Measurements from ENCODE around the gene FBXW4.
"Not testable (repeated sequence)": the region's sequence is repeated elsewhere in the genome, so short reads cannot be mapped to it uniquely, and the experiment has no call there.

FBXW4 gene

DNA sequence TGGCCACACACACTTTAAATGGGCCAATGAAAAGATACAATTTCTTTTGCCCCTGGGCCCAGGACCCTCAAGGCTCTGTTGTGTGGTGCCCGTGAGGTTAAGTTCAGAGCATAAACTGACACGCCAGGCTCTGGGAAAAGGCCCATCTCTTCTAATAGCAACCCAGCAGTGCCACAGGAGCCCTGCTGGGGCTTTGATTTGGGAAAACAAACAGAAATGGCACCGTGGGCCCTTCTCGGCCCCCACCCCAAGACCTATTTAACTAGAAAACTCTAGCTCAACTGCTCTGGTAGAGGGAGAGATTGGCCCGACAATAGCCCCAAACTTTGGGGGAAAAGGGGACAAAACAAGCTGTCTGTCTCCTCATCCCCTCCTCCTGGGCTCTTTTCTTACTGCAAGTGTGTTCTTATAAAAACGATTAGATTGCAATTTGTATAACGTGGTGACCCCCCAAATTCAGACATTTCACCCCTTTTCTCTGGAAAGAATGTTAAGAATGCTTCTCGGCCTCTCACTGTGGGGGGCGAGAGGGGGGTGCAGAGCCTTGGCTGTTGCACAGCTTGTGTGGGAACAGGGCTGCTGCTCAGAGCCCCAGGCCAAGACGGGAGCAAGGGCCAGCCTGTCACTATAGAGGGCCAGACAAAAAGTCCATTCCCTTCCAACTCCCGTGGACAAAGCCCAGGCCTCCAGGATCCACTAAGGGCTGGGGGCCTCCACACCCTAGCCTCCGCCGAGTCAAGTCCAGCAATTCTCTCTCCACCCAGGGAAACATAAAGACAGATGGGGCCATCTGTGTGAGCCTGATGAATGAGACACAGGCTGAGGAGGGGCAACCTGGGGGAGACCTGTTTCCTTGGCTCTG, 80.1 kb downstream of the FBXW4 start:
- DNase-seq: no peak

DNA sequence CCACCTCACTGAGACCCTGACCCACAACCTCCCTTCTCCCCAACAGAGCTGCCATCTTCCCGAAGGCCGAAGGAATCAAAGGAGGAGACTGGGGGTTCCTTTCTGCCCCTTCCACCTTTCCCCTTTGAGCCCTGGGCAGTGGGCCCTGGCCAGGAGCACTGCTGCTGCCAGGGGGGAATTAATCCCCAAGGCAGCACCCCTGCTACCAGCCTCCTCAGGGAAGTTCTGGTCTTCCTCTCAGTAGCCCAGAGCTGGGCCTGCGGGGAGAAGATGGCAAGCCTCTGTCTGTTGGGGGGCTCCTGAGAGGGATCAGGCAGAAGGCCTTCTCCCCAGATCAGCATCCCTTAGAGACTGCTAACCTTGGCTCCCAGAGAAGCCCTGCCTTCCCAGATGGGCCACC, 81.3 kb downstream of the FBXW4 start:
- no peak for DNase-seq

GRCh38 chr10:101612872-101613271, 82.1 kb downstream of the FBXW4 start:
- DNase-seq: no peak

DNA sequence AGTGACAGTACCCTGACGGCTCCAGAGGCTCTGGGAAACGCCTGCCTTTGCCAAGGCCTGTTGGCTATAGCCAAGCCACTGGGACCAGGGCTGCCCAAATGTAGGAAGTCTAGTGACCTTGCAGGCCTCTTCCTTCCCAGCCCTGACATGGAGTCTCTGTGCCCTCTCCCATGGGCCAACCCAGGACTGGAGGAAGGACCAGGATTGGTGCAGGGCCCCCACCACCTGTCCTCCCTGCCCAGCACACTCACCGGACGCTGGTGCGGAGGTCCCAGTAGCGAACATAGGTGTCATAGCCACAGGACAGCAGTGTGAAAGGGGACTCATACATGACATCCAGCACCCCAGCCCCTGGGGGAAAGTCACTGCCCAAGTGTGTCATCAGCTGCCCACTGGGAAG, 82.9 kb downstream of the FBXW4 start:
- no peak for DNase-seq

DNA sequence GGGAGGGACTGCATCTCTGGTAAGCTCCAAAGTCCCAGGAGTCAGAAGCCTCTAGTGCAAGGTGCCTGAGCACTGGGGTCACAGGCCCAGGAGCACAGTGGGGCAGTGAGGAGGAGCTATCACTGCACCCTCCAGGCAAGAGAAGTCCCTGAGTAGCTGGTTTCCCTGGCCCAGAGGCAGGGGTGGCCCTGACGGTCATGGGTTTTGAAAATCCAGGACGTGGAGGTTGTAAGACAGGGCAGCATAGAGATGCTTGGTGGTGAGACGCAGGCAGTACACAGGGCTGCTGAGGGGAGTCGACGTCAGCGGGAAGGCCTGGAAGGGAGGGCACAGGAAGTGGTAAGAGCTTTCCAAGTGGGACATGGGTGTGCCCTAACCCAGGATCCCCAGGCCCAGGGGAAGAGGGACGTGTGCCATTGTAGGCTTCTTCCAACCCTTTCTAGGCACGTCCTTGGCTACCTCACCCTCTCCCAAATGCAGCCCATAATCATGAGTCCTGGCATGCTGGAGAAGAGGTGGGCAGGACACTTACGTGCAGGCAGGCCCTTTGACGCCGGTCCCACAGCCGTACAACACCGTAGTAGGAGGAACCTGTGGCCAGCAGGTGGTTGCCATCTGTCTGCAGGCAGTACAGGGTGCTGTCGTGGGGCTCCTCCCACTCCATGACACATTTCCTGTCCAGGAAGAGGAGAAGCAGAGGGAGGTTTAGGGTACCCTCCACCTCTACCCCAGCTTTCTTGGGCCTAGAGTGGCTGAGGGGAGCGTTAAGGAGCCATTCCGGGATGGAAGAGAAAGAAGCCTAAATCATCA, 83.7 kb downstream of the FBXW4 start:
- no peak for DNase-seq

GRCh38 chr10:101609481-101609880, 85.5 kb downstream of the FBXW4 start:
- no peak for DNase-seq

DNA sequence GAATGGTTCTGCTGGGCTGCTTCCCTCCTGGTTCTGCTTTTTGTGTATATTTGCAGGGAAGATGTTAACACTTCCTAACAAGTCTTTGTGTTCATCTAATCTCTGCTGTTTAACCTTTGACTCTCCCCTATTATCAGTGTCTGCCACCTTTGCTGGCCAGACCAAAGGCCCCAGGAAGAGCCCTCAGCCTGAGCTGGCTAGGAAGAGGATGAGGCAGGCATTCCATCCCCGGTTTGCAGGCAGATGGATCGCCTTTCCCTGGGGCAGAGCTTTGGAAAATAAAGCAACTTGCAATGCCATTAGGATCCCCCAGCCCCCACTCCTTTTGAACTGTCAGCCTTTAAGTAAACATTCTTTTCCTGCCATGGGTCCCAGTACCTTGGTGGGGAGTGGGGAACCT, 87.8 kb downstream of the FBXW4 start:
- no peak for DNase-seq

- peak; percentile 33 to 55 for DNase-seq
These were observed 92.1 kb downstream of the FBXW4 start for GRCh38 chr10:101602761-101603398.

GRCh38 chr10:101601541-101601940, 93.4 kb downstream of the FBXW4 start:
- DNase-seq: no peak

- DNase-seq: no peak
These were observed 97.7 kb downstream of the FBXW4 start for GRCh38 chr10:101597091-101597900.

GRCh38 chr10:101595591-101596433, 99.2 kb downstream of the FBXW4 start:
- no peak for DNase-seq

DNA sequence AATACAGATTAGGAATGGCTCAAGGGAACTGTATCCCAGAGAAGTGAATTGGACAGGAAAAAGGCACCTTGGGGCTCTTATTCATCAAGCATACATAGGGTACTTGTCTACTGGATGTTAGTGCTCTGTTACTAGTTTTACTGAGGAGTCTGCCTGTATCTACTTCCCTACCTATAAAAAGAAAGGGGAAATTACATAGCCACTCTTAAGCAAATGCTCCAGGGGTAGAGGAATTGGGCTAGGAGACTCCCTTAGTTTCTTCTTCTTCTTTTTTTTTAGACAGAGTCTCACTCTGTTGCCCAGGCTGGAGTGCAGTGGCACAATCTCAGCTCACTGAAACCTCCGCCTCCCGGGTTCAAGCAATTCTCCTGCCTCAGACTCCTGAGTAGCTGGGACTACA, 101.6 kb downstream of the FBXW4 start:
- not testable (repeated sequence) for DNase-seq

DNA sequence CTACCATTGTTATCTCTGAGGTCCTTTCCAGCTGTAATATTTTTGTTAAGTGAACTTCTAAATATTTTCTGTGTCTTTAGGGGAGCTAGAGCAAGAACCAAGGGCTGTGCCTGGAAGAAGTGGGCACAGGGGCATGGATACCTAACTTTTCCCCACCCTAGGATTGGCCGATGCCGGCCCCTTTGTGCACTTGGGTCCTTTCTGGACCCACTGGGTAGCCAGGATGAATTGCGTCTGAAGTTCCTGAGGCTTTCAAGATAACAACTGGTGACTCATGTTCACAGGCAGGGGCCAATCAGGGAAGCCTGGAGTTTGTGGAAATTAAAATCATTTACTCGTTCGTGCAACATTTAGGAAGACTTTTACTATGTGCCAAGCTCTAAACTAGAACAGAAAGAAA, 106.1 kb downstream of the FBXW4 start:
- no peak for DNase-seq

GRCh38 chr10:101587725-101588653, 107.0 kb downstream of the FBXW4 start, which contains the start of the genes DPCD and POLL:
Gene DPCD, plus strand, starts transcription at chr10:101588321. Its CDS starts 16 bp downstream, at chr10:101588337.
Gene POLL, minus strand, starts transcription at chr10:101588257. Its CDS starts 897 bp downstream, at chr10:101587360.
- peak; percentile 75 to 84 for DNase-seq

DNA sequence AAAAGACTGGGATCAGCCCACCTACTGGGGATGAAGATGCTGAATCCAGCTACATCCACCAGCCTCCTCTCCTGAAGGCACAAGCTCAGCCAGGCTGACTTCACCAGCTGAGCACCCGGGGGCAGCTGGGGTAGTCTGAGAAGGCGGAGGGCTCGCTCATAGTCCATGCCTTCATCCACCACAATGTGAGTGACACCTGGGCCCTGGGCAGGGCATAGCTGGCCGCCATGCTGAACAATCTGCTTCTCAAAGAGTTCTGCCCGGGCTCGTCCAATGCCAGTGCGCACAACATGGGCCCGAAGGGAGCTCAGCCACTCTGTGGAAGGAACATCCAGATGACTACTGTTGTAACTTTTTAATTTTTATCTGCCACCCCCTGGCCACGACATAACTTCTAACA, 109.1 kb downstream of the FBXW4 start:
- no peak for DNase-seq

GRCh38 chr10:101580486-101581399, 114.2 kb downstream of the FBXW4 start:
- no peak for DNase-seq

DNA sequence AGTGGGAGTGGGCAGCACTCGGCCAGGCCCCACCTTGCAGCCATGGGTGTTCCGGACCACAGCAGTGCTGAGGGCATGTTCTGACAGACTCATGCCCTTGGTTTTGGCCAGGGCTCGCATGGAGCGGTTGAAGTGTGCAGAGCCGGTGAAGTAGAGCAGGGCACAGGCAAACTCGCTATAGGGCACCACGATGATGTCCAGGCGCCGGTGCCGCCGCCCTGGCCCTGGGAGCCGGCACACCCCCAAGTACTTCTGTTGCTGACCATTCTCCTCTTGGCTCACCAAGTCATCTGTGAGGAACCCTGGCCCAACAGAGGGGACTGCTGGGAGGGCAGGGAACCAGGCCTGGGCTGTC, 115.5 kb downstream of the FBXW4 start:
- no peak for DNase-seq

GRCh38 chr10:101578803-101579515, 116.0 kb downstream of the FBXW4 start:
- DNase-seq: no peak

GRCh38 chr10:101578192-101578591, 116.8 kb downstream of the FBXW4 start:
- DNase-seq: no peak

Measured in NCI-H1930 (cell line).